ENCODE results near the gene DLX2.

Gene DLX2

DNA sequence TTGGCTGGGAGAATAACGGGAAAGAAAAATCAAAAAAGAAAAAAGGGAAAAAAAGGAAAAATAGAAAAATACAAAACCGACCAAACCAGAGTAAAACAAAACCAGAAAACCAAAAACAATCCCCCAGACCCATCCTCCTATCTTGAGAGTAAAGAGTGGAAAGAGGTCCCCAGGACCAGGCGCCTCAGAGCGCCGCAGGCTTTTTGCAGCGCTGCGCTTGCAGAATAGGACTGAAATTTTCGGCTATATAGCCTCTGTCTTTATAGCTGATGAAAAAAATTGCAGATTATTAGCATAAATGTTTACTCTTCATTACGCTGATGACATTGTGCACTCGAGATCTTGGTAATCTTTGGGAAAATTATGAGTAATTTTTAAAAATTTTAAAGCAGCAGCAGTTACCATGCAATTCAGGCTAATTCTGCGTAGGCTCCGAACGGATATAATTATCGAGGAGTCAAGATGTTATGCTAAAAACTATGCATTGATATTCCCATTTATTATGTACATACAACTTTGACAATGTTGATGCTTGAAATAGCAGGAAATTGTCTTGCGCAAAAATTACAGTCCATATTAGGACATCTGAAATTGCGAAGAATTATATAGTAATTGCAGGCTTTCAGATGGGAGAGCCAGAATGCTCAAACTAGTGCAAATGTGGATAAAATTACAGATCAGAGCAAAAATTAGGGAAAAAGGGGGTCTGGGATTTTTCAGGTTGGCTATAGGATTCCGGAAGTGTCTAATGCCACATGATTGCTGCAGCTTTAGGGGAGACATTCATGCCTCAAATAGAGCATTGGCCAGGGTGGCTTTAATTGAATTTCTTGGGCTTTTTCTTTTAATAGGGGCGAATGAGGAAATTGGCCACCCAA is 9.0 kb downstream of the DLX2 start:
- no peak for DNase-seq

DNA sequence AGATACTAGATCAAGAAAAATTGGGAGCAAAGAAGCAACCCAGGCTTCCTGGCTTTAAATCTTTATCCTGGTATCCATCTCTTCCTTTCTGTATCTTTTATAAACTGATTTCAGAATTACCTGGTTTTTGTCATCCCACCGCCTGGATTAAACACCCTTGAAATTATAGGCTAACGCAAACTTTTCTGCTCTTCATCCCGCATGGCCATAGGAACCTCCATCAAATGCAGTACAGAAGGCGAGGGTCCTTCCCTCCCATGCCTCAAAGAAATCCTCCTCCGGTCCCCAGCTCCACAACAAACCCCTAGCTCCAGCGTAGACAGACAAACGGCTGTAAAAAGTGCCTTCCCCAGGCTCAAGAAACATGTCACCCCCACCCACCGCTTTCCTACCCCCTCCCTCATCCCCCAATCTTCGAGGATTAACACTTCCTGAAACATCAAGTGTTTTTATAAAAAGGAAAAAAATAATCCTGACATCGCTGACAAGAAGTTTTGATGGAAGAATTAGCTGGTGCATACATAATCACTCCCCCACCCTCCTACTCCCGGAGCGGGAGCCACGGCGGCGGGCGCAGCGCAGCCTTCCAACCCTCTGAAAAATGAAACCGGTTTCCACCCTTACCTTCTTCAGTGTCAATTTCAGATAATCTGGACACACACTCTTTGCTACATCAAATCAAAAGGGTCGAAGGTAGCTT is 9.8 kb downstream of the DLX2 start:
- no peak for DNase-seq

DNA sequence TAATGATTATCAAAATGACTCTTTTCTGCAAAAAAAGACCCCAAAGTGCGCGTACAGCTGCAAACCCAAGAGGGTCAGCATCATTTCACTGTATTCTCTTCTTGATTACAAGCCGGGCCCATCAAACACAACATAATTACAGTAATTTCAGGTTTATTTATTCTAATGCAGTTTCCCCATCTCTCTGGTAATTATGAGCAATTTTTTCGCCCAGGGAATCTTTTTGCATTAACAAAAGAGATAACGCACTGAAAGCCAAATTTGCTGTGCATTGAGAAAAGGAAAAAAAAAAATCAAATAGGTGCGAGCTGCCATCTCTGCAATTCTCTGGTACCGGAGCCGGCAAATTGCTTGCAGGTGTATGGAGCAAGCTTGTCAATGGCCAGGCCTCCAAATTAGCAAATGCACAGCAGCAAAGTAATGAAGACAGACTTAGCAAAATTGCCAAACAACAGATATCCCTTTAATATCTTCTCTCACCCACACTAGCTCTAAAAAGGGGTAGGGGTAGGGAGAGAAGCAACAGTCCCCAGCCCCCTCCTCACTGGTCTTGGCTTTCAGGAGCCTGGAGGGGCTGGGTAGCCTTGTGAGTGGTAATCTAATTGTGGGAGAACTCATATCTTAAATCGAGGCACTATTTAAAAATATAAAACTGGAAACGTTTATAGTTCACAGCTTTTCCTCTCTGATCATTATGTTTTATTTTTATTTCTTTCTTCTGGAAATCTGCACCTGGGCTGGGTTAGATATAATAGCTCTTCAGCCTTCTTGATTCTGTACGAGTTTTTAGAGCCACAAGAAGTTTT is 10.7 kb downstream of the DLX2 start:
- DNase-seq: no peak

DNA sequence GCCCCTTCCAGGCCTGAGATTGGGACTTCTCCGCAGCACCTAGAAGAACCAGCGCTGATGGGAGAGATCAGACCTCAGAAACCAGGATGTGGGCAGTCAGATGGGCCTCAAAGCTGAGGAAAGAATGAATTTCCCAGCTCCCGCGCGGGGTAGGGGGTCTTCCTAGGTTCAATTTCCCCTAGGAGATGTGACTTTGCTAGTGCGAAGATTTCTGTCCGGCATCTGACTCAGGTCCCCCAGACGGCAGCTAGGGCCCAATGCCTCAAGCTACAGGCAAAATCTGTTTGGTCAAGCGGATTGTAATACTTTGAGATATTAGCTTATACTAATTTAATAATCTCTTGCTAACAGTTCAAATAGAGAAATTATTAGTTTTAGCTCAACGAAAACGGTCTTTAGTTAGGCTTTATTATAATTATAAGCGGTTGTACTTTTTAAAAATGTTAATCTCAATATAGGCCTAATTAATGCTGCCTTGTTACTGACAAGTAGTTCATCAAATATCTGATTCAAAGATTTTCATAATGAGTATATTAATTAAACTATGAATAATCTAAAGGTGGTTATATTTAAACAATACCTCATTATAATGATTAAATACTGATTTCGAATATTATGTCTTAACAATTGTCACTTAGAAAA is 11.6 kb downstream of the DLX2 start:
- no peak for DNase-seq

DNA sequence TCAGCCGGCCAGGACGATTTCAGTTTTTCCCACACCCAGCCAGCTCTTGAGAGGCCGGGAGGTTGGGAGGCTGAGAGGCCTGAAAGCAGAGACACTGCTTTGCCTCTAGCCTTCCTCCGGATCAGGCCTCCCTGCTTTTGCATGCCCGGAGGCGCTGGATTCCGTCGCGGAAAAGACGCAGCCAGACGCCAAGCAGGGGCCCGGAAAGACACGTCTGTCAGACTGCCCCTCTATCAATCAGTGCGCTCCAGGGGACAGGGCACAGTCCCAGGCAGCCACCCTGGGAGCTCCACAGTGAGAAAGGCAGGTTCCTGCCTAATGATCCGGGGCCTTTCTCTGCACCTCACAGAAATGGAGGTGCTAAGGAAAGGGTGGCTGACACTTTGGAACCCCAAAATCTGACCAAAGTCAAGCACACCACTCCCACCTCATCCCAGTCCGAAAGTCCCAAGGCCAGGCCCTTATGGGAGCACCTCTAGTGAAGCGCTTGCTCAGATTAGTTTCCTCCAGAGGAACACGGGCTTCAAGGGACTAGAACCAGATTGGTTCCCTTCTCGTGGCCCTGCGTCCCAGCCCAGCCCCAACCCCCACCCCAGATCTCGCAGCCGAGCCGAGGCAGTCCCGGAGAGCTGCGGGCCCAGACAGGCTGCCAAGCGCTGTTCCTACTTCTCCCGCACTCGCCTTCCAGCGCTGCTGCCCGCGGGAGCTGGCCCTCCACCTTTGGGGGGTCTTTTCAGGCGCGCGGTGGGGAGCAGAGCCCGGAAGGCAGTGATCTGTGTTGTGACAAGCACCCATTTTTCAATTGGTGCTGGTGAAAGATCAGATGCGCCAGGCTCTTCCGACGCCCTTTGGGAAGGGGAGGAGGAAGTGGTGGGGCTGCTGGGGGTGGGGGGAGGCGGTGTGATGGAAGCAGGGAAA is 12.4 kb downstream of the DLX2 start:
- DNase-seq: no peak

DNA sequence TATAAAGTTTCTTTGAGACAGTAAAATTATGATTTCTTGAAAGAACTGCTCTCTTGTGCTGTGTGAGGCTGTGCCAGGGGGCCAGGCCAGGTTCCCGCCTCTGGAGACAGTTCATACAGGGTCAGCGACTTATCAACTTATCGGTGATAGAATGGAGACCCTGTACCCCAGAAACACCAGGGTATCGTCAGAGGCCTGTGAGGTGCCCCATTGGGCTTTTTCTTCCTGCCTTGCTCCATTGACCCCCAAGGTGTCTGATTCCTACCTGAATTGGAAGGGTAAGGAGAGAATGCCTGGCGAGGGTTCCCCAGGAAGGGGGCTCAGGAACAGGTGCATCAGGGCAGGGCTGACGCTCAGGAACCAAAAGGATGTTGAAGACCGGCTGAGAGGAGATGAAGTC is 13.1 kb downstream of the DLX2 start:
- no peak for DNase-seq

DNA sequence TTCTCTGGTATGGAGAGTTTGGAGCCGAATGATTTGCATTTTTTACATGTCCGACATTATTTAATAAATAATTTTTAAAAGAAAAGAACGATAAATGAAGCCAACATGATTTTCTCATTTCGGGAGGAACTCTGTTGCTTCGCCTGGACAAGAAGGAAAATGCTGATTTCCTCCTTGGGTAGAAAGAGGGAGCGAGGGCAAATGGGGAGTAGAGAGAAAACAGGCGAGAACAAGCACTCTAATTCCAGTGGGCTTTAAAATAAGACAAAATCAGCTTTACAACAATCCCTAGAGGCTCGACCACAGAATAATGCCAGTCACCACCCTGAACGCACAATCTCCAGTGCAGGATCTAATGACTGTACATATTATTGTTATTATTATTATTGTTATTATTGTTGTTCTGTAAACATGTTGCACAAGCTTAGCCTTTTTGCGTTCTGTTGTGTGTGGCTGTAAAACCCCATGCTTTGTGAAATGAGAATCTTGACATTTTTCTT is 13.6 kb downstream of the DLX2 start:
- DNase-seq: no peak

DNA sequence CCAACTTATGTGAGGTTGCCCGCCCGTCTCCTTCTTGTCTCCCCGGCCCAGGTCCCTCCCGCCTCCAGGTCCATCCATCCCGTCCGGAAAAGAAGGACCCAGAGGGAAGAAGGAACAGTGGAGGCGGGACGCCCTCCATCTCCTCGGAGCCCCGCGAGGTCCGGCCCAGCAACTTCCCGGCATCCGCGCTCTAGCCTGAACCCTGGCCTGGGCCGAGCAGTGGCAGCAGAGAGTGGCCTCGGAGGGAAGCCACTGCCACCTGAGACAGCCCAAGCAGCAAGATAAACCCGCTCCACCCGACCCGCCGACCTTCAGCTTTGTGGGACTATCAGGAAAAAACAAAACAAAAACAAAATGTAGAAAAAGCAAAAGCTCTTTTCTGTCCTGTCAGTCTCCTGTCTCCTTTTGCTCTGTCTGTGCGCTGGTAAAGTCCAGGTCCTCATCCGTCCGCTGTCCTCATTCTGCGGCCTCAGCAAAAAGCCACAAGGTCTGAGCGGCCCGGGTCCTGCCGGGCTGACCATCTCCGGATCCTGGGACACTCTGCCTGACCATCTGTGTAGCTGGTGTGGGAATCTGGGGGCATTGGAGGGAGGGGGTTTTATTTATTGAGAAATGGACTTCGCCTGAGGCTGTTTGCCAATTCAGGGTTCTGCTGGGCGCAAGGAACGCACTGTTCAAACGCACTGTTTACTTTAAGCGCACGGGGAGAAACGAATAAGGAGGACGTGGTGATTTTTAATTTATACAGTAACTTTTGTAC is 14.3 kb downstream of the DLX2 start:
- no peak for DNase-seq

DNA sequence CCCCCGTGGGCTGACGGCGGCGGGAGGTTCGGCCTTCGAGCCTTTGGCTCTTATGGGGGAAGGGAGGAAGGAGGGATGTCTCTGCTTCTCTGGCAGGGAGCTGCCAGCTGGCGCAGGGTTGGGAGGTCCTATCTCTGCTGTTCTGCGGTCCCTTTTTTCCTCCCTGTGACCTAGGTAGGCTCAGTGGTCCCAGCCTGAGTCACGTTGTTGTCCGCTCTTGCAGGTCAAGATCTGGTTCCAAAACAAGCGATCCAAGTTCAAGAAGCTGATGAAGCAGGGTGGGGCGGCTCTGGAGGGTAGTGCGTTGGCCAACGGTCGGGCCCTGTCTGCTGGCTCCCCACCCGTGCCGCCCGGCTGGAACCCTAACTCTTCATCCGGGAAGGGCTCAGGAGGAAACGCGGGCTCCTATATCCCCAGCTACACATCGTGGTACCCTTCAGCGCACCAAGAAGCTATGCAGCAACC is 14.9 kb downstream of the DLX2 start:
- no peak for DNase-seq

DNA sequence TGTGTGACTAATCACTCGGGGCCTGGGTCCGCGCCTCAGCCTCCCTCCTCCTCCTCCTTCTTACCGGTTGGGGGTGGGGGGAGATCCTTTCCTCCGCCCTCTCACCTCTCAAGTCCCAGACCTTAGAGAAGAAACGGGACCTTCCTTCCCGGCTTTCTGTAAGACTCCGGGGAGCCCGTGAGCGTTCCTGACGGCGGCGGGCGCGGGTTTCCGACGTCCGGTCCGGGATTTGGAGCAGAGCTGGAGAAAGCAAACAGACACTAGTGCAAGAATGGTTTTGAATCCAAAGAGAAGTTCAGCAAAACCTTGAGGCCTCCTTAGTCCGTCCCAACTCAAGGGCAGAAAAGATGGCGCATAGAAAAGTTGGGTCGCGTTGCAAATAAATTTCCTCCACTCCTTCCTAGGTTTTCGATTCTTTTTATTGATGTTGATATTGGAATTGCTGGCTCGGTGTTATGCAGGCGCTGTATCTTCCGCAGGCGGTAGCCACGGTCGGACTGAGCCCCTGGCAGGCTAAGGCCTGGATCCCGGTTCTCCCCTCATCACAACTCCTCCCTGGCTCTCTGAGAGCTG is 15.4 kb downstream of the DLX2 start:
- no peak for DNase-seq

DNA sequence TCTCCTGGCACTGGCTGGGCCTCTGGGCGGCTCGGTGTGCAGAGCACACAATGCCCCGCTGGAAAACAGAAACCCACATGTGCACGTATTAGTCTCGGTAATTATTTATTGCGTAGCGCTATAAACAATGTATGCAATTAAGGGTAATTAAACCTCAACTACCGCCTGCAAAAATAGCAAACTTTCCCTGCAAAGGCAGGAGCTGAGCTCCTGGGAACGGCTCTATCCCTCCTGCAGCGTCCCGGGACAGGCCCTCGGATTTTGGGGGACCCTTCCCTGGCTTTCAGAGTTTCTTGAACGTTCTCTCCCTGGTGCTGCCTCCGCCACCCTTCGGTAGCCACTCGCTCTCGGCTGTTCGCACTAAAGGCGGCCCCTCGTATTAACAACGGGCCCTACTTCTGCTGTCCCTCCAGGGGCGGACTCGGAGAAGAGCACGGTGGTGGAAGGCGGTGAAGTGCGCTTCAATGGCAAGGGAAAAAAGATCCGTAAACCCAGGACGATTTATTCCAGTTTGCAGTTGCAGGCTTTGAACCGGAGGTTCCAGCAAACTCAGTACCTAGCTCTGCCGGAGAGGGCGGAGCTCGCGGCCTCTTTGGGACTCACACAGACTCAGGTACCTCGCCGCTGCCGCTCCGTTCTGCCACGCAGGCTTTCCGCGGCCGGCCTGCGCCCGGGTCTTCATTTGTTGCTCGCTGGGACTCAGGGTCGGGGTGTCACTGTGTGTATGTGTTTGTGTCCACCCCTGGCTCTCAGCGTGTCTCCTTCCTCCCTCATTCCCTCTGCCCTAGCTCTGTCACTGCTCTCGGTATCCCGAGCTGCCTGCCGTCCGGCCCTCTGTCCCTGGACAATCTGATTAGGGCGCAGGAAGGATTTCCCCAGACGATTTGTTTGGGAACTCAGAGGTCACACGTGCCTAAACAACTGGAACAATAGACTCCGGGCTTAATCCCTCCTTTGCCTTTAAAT is 16.2 kb downstream of the DLX2 start:
- peak; percentile 50 for DNase-seq

DNA sequence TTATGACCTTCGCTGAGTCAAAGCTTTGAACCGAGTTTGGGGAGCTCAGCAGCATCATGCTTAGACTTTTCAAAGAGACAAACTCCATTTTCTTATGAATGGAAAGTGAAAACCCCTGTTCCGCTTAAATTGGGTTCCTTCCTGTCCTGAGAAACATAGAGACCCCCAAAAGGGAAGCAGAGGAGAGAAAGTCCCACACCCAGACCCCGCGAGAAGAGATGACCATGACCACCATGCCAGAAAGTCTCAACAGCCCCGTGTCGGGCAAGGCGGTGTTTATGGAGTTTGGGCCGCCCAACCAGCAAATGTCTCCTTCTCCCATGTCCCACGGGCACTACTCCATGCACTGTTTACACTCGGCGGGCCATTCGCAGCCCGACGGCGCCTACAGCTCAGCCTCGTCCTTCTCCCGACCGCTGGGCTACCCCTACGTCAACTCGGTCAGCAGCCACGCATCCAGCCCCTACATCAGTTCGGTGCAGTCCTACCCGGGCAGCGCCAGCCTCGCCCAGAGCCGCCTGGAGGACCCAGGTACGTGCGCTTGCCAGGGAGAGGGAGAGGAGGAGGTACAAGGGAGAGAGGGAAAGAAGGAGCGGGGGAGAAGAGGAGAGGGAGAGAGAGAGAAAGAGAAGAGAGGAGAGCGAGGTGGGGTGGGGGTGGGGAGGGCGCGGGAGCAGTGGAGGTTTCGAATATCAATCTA is 17.1 kb downstream of the DLX2 start, which contains the start of gene DLX1:
DLX1 (plus strand) TSS at position 48 of the 700 bp plus-strand sequence; CDS start at position 219, 171 bp downstream.
- DNase-seq: no peak

DNA sequence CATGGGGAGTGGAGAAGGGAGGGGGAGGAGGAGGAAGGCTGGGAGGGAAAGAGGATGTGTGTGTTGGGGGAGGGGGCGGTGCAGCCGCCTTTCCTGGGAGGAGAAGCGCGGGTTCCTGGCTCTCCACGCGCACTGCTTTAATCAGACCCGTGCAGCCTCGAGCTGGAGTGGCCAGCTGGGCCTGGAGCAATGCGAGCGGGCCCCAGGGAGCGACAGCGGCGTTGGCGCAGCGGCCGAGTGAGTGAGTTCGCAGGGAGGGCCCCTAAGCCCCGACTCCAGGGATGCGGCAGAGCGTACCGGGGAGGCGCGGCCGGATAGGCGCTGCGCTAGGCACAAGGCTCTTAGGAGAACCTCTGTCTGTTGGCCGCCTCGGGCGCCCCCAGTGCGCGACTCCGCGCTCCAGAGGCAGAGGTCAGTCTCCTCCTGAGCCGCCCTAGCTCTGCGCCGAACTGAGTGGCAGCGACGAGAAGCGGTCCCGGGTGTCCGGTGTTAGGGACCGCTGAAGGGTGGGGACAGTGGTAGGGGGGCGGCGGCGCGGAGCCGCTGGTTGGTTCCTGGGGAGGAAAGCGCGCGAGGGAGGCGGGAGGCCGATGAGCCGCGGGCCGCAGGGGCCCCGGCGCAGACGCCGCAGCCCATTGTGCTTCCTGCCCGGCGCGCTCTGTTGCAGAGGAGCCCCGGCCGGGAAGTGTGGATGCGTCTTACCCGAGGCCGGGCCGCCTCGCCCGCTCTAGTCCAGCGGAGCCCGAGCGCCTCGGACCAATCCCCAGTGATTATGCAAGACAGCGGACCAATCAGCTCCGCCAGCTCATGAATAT is 17.8 kb downstream of the DLX2 start:
- DNase-seq: no peak

DNA sequence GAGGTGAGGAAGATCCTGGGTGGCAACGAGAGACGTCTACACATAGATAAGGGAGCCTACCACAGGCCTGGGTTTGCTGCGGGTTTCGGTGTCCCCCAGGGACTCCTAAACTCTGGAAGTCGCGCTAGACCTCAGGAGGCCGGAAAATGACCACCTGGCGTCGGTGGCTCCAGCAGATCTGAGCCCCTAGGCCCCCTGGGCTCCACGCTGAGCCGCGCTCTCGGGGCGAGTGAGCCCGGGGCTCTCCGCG is 18.4 kb downstream of the DLX2 start:
- DNase-seq: no peak

DNA sequence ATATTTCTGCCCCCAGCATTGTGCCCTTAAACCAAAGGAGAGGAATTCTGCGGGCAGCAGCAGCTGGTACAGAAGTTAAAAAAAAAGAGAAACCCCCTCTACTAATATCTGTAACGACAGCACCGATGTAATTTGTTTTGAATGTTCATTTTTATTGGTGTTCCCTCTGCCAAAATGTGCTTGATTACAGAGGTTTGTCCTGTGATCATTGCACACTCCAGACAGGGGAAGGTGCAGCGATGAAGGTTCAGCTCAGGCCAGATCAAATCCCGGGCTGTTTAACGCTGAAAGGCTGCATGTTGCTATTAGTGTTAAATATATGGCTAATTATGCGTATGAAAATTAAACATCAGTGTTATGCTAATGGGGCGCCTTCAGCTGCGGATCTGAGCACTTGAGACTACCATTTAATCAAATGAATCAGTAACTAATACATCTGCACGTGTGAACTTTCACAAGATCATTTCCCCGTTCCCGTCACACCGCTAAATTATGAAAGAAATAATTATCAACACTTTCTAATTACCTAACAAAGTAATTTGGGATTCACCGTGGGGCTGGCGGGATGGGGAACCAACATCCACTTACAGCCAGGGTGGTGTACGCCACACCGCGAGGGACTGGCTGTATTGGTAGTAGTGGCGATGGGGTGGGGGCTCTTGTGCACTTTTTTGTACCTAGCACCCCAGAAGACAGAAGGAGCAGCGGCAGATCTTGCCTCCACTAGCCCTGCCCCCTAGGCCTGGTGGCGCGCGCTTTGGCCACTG is 18.9 kb downstream of the DLX2 start:
- DNase-seq: no peak

DNA sequence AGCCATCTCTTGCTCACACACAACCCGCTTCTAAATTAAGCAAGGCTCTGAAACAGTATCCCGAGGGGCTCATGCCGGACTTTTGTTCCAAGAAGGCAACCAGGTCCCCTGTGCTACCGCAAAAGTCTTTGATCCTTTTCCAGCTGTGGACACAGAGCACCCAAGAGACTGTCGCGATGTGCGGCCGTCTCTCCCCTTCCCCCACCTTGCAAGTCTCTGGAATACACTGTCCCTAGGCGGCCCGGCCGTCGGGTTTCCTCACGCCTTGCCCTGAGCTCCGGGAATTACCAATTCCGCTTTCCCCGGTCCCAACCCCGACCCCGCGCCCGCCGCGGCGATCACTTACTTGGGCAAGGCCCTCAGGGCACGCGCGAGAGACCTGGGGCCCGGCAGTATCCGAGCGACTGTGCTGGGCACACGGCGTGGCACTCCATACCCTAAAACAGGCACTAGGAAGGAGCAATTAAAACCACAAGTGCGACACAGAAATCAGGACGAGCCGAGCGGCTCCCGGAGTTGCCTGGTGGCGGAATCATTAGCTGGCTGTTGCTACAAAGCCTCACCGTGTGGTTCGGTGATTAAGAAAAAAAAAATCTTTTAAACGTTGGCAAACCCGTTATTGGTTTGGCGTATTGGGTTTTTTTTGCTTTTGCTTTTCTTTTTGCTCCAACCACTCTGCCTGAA is 19.6 kb downstream of the DLX2 start:
- DNase-seq: no peak

All from T-helper 9 cell (primary cell).